HG03558 (cell line): ENCODE data around the gene PTGIS.

Source experiments
- ATAC-seq: cut with Tn5 transposase; IDR thresholded peaks from one replicate; pipeline ENCODE4 v1.9.1; 2021; ENCODE audit warnings: moderate number of reproducible peaks; ENCODE audit not compliant: unreplicated experiment; ENCODE audit errors: extremely low read depth

Gene PTGIS

GRCh38 chr20:49510562-49511122 is 57.3 kb downstream of the PTGIS start:
- ATAC-seq, result no peak

- no peak for ATAC-seq
These were observed 59.3 kb downstream of the PTGIS start for GRCh38 chr20:49508435-49509199.

DNA sequence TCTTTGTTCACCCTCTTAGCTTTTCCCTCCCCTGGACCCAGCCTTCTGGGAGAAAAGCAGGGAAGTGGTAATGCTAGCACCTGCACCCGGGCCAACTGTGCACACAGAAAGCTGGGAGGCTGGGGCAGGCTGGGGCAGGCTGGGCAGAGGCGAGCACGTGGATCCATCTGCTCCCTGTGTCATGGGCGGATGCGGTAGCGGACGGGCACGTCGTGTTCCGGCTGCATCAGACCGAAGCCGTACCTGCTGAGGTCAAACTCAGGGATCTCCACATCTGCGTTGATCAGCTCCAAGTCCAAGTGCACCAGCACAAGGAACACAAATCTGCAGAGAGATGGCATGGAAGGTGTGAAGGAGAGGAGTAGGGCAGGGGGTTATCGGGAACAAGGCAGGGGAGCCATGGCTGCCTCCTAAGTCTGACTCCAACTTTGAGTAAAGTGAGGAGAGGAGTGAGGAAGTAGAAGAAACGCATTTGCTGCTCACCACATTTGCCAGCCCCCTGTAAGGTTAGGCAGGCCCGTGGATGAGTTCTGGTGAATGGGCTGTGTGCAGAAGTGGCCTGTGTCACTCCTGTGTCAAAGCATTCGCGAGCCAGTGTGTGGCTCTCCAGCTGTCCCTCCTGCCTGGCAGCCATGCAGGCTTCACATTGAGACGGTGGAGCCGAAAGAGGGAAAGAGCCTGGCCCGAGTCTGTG is 60.0 kb downstream of the PTGIS start:
- no peak for ATAC-seq

GRCh38 chr20:49505518-49505917 is 62.4 kb downstream of the PTGIS start:
- no peak for ATAC-seq

GRCh38 chr20:49503176-49503575 is 64.8 kb downstream of the PTGIS start:
- no peak for ATAC-seq

- ATAC-seq, result no peak
These were observed 66.0 kb downstream of the PTGIS start for GRCh38 chr20:49501917-49502316.

DNA sequence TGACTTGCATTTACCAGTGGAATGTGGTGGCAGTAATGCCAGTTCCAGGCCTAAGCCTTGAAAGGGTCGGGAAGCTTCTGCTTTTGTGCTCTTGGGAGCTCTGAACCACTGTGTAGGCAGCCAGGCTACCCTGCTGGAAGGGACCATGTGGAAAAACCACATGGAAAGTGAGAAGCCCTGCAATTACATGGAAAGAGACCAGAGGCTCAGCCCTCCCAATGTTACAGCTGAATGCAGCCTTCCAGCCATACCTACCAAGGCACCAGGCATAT is 70.6 kb downstream of the PTGIS start:
- no peak for ATAC-seq

DNA sequence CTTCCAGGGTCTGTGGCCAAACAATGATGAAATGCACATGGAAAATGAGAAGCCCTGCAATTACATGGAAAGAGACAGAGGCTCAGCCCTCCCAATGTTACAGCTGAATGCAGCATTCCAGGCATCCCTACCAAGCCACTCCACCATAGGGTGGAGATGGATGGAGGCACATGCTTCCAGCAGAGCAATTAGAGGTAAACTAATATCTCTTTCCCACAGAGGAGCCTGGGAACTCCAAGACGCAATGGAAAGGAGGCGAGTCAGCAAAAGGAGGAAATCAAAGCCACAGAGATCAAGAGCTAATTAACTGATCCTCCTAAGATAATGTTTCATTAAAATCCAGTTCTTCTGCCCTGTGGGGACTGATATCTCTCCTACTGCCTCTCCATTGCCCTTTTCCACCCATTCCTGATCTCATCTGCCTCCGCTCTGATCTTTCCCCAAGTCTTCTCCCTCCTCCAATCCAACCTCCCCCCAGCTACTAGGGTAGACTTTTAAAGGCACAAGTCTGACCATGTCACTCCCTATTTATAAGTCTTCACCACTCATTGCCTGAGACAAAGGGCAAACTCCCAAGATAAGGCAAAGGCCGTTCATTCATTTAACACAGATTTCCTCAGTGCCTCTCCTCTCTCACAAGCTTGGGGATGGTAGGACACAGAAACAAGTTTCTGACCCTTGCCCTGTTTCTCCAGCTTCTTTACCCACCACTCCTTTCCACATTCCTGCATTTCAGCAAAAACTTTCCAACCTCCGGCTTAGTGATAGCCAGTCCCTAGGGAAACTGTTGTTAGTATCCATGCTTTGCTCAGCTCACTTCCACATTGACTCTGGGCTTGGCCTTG is 71.2 kb downstream of the PTGIS start:
- no peak for ATAC-seq

GRCh38 chr20:49496043-49496442 is 71.9 kb downstream of the PTGIS start:
- no peak for ATAC-seq

DNA sequence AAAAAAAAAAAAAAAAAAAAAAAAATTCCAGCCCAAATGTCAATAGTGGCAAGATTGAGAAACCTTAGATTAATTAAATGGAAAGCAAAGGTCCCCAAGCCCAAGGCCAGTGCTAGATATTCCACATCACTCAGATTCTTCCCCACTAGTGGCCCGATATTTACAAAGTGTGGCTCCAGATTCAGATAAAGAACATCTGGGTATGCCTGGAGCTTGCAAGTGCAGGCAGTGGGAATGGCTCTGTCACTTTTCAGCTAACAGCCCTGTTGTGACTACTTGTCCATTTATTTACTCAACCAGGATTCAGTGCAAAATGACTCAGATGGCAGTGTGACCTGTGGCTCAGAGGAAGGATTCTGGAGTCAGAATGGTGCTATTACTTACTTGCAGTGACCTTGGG is 77.2 kb downstream of the PTGIS start:
- ATAC-seq, result no peak

DNA sequence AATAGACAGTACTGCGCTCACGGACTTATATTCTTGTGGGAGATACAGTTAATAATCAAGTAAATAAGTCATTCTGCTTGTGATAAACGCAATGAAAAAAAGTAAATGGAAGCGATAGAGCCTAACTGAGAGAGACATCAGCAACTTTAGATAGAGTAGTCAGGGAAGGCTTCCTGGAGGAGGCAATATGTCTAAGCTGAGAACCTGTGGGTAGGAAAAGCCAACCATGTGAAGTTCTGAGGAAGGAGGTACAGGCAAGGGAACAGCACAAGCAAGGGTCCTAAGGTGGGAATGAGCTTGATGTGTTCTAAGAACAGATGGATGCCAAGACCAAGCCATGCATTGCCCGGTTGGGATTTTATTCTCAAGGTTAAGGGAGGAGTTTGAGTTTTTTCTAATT is 78.2 kb downstream of the PTGIS start:
- no peak for ATAC-seq

GRCh38 chr20:49486064-49486463 is 81.9 kb downstream of the PTGIS start:
- ATAC-seq, result no peak

- ATAC-seq, result no peak
These were observed 82.4 kb downstream of the PTGIS start for GRCh38 chr20:49485563-49485962.

GRCh38 chr20:49484180-49485140 is 83.5 kb downstream of the PTGIS start:
- no peak for ATAC-seq

GRCh38 chr20:49483696-49484123 is 84.2 kb downstream of the PTGIS start:
- no peak for ATAC-seq

- no peak for ATAC-seq
These were observed 84.8 kb downstream of the PTGIS start for GRCh38 chr20:49483018-49483695.

DNA sequence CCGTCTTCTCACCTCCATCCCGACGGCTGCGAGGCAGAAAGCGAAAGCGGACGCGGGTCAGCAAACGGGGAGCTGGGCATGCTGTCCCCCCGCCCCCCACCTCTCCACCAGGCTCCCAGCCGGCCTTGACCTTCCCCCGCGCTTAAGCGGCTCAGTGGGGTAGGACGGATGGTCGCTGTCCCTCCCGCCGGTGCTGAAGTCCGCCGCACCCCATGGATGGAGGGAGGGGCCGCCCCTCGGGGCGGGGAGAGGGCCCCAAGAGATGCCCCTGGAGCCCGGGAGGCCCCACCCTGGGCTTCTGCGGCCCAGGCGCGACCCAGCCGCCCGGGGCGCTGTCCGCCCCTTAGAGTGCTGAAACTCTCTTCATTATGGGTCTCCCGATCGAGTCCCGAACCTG is 85.3 kb downstream of the PTGIS start, which contains the start of gene KCNB1:
TSS of gene KCNB1 (minus strand) at position 48 of the 397 bp plus-strand sequence. CDS start 188 bp downstream, outside the sequence.
- no peak for ATAC-seq

DNA sequence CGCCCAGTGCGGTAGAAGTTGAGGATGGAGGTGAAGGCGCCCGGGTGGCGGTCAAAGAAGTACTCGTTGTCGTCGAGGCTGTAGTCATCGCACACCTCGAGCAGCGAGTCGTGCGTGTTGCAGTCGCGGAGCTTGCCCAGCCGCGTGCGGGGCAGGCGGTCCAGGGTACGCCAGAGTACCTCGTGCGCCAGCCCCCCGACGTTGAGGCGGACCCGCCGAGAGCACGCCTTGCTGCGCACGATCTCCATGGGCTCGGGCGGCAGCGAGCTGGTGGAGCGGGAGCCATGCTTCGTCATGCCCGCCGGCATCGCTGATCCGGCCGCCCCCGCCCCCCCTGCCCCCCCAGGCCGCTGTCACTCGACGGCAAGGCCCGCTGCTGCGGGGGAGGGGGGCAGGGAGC is 85.8 kb downstream of the PTGIS start:
- no peak for ATAC-seq

- no peak for ATAC-seq
These were observed 86.8 kb downstream of the PTGIS start for GRCh38 chr20:49481116-49481515.
